Nephron (organoid): ENCODE measurements around the gene DDX25.

Source experiments
- H3K27ac Mint-ChIP-seq, 3 experiments: 2 replicates each; pipeline ENCODE4 v1.8.0; 2020; ENCODE audit warnings: mixed read lengths in 3 of 3, mild to moderate bottlenecking in 2 of 3, moderate library complexity in 1 of 3
- H3K27me3 Mint-ChIP-seq: 2 replicates; pipeline ENCODE4 v1.8.0; 2021; ENCODE audit warnings: low read depth, mild to moderate bottlenecking, moderate library complexity, mixed read lengths
- H3K36me3 Mint-ChIP-seq: 2 replicates; pipeline ENCODE4 v1.8.0; 2020; ENCODE audit warnings: low read depth, mixed read lengths
- H3K4me1 Mint-ChIP-seq: 2 replicates; pipeline ENCODE4 v1.8.0; 2020; ENCODE audit warnings: mixed read lengths
- H3K4me3 Mint-ChIP-seq, 3 experiments: 2 replicates each; pipeline ENCODE4 v1.8.0; 2020; ENCODE audit warnings: mild to moderate bottlenecking in 3 of 3, mixed read lengths in 3 of 3, moderate library complexity in 2 of 3
- H3K9me3 Mint-ChIP-seq: 2 replicates; pipeline ENCODE4 v1.8.0; 2020; ENCODE audit warnings: mixed read lengths
- CTCF ChIP-seq, 3 experiments: fragments of 200-600 bp; sonication (generic); IDR thresholded peaks; one replicate each; pipeline ENCODE4 v1.5.0; 2021; ENCODE audit warnings: antibody characterized with exemption in 3 of 3; ENCODE audit not compliant: unreplicated experiment in 3 of 3

DDX25 gene

GRCh38 chr11:125931116-125931515 is 26.8 kb downstream of the DDX25 start:
- H3K4me1 Mint-ChIP-seq: peaks cover 53% of the 10 kb centered on the region
- H3K27me3 Mint-ChIP-seq: peaks cover 8% of the 10 kb centered on the region
- H3K27ac Mint-ChIP-seq: peak overlapping the region; percentile 70 to 96 (median 94)
- no peak for TF ChIP-seq CTCF (IDR thresholded peaks at IDR 0.05; ENCODE audit: unreplicated experiment in 3 of 3)
- peak overlapping the region in 1 of 3 experiments; percentile 21 for H3K4me3 Mint-ChIP-seq
- no peaks in the 10 kb centered on the region for H3K9me3 Mint-ChIP-seq
- H3K36me3 Mint-ChIP-seq: no peaks in the 10 kb centered on the region

- Mint-ChIP-seq H3K4me1 (peaks cover 55% of the 10 kb centered on the region), H3K9me3 (no peaks in the 10 kb centered on the region), H3K36me3 (no peaks in the 10 kb centered on the region), H3K27me3 (peaks cover 8% of the 10 kb centered on the region), H3K4me3 (no peak overlapping the region), H3K27ac (peak overlapping the region; percentile 70 to 96 (median 94))
- no peak for TF ChIP-seq CTCF (IDR thresholded peaks at IDR 0.05; ENCODE audit: unreplicated experiment in 3 of 3)
Measured at GRCh38 chr11:125931668-125932067, 27.4 kb downstream of the DDX25 start.

- Mint-ChIP-seq H3K27ac (peak overlapping the region; percentile 70 to 96 (median 94)), H3K36me3 (no peaks in the 10 kb centered on the region), H3K9me3 (no peaks in the 10 kb centered on the region), H3K4me1 (peaks cover 52% of the 10 kb centered on the region), H3K4me3 (no peak overlapping the region), H3K27me3 (peaks cover 8% of the 10 kb centered on the region)
- TF ChIP-seq CTCF (IDR thresholded peaks at IDR 0.05; ENCODE audit: unreplicated experiment in 3 of 3): no peak
Measured at GRCh38 chr11:125932301-125932700, 28.0 kb downstream of the DDX25 start.

- peak overlapping the region; percentile 47 to 89 (median 88) for H3K27ac Mint-ChIP-seq
- peak overlapping the region in 1 of 3 experiments; percentile 6 for H3K4me3 Mint-ChIP-seq
- TF ChIP-seq CTCF (IDR thresholded peaks at IDR 0.05; ENCODE audit: unreplicated experiment in 3 of 3): no peak
- H3K36me3 Mint-ChIP-seq: no peaks in the 10 kb centered on the region
- no peaks in the 10 kb centered on the region for H3K9me3 Mint-ChIP-seq
- peaks cover 8% of the 10 kb centered on the region for H3K27me3 Mint-ChIP-seq
- H3K4me1 Mint-ChIP-seq: peaks cover 56% of the 10 kb centered on the region
Measured at GRCh38 chr11:125933030-125933813, 28.9 kb downstream of the DDX25 start.

GRCh38 chr11:125934473-125934872 is 30.2 kb downstream of the DDX25 start:
- Mint-ChIP-seq H3K27me3 (peaks cover 12% of the 10 kb centered on the region), H3K4me3 (no peak overlapping the region)

More at GRCh38 chr11:125934473-125934872, 30.2 kb downstream of the DDX25 start:
- no peaks in the 10 kb centered on the region for H3K36me3 Mint-ChIP-seq
- no peaks in the 10 kb centered on the region for H3K9me3 Mint-ChIP-seq
- no peak for TF ChIP-seq CTCF (IDR thresholded peaks at IDR 0.05; ENCODE audit: unreplicated experiment in 3 of 3)
- H3K4me1 Mint-ChIP-seq: peaks cover 66% of the 10 kb centered on the region
- peak overlapping the region in 2 of 3 experiments; percentile 91 for H3K27ac Mint-ChIP-seq
